Posterior cingulate gyrus (tissue), 11 donors: ENCODE data around the gene GGA1.

ENCODE experiments used
- DNase-seq, 10 donors: peaks; one replicate each; pipeline versions ENCODE4 v3.0.0 to v3.0.0-alpha.2; 2020 to 2021; ENCODE audit warnings: mixed read lengths in 3 of 10
- intact Hi-C: fragments of 100-400 bp; cut with DNase I; formaldehyde crosslinking; loops from one replicate; pipeline ENCODE4 v1.15.1; 2023

The GGA1 gene

DNA sequence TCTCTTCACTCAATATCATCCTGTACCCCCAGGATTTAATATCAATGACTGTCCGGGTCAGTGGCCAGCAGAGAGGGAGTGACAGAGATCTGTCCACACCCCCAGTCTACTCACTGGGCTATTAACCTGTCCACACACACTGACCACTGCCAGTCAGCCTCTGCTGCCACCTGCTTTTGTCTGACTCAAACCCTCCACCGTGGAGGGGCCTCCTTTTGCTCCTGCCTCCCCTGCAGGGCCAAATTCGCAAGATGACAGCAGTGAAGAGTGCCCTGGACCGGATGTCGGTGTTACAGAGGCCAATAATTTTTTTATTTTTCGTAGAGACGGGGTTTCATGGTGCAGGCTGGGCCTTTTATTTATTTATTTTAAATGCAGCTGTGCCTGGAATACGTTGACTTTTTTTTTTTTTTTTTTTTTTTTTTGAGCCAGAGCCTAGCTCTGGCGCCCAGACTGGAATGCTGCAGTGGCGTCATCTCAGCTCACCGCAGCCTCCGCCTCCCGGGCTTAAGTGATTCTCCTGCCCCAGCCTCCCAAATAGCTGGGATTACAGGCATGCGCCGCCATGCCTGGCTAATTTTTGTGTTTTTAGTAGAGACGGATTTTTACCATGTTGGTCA is 55.0 kb downstream of the GGA1 start:
- DNase-seq, result no peak
- intact Hi-C loops, result loop anchor here (10.0 kb wide), 1 partner anchor 131 kb away; no protein-coding TSS in a partner anchor

GRCh38 chr22:37664249-37665101 is 55.8 kb downstream of the GGA1 start:
- intact Hi-C loops, result loop anchor here (10.0 kb wide), 1 partner anchor 130 kb away; no protein-coding TSS in a partner anchor
- DNase-seq, result peak in 7 of 10 donors; percentile 60 to 93 (median 76)

DNA sequence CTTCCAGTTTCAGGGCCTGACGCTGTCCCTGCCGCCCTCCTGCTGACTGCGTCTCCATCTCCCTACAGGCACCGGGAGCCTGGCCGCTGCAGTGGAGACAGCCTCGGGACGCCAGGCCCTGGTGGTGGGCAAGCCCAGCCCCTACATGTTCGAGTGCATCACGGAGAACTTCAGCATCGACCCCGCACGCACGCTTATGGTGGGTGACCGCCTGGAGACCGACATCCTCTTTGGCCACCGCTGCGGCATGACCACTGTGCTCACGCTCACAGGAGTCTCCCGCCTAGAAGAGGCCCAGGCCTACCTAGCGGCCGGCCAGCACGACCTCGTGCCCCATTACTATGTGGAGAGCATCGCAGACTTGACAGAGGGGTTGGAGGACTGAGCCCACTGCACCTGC is 56.9 kb downstream of the GGA1 start:
- DNase-seq, result no peak
- intact Hi-C loops, result loop anchor here (10.0 kb wide), 1 partner anchor 129 kb away; no protein-coding TSS in a partner anchor

GRCh38 chr22:37669586-37669985 is 61.0 kb downstream of the GGA1 start:
- DNase-seq, result no peak
- intact Hi-C loops, result loop anchor here (10.0 kb wide), 1 partner anchor 125 kb away; no protein-coding TSS in a partner anchor

- intact Hi-C loops, result no loop called here
- no peak for DNase-seq
Observed at GRCh38 chr22:37672206-37672919, 63.7 kb downstream of the GGA1 start.

- DNase-seq, result no peak
- intact Hi-C loops, result no loop called here
Observed at GRCh38 chr22:37672920-37673455, 64.4 kb downstream of the GGA1 start.

GRCh38 chr22:37674248-37674647 is 65.6 kb downstream of the GGA1 start:
- no peak for DNase-seq
- intact Hi-C loops, result no loop called here

GRCh38 chr22:37674951-37675929 is 66.6 kb downstream of the GGA1 start, which contains the start of gene LGALS1:
TSS of gene LGALS1 (plus strand) at chr22:37675636. CDS start at chr22:37675703, 67 bp downstream.
- intact Hi-C loops, result no loop called here

GRCh38 chr22:37675930-37676735 is 67.5 kb downstream of the GGA1 start:
- intact Hi-C loops, result no loop called here
- no peak for DNase-seq

More at GRCh38 chr22:37674951-37675929, 66.6 kb downstream of the GGA1 start, which contains the start of gene LGALS1:
- DNase-seq, result peak; percentile 68 to 98 (median 86)

DNA sequence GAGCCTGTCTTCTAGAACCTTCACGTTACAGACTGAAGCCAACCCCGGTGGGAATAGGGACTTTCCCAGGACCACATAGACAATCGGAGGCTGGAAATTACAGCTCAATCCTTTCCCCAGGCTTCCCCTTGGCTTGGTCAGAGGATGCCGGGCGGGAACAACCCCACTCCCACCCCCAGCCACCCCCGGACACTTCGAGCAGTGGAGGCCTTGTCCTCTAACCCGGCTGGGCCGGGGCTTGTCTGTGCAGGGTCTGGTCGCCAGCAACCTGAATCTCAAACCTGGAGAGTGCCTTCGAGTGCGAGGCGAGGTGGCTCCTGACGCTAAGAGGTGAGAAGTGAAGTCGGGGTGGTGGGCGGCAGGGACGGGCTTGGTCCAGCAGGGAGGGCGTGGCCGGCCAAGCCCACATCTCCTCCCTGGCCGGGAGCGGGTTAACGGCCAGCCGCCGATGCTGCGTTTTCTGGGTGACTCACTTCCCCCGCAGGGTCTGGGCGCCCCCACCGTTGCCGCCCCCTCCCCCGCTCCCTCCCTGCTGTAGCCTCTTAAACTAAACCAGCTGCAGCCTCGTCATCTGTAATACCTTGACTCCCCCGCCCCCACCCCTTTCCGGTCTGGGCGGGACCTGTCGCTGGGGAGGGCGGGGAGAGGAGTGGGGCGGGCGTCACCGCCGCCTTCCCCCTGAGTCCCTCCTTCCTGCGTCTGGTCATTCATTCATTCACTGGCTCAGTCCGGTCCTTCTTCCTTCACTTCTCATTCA is 68.3 kb downstream of the GGA1 start:
- DNase-seq, result peak in 7 of 10 donors; percentile 38 to 95 (median 66)
- intact Hi-C loops, result no loop called here

GRCh38 chr22:37677493-37677974 is 68.9 kb downstream of the GGA1 start:
- intact Hi-C loops, result no loop called here
- no peak for DNase-seq

DNA sequence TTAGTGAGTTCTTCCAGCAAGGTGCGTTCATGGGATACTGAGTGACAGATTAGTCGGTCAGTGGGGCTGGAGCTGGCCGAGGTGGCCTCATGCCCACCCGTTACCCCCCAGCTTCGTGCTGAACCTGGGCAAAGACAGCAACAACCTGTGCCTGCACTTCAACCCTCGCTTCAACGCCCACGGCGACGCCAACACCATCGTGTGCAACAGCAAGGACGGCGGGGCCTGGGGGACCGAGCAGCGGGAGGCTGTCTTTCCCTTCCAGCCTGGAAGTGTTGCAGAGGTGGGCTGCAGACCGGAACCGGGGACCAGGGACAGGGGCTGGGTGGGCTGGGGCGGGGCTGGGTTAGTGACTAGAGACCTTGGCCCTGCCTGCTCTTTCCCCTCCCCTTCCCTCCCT is 69.7 kb downstream of the GGA1 start:
- DNase-seq, result no peak
- intact Hi-C loops, result no loop called here

DNA sequence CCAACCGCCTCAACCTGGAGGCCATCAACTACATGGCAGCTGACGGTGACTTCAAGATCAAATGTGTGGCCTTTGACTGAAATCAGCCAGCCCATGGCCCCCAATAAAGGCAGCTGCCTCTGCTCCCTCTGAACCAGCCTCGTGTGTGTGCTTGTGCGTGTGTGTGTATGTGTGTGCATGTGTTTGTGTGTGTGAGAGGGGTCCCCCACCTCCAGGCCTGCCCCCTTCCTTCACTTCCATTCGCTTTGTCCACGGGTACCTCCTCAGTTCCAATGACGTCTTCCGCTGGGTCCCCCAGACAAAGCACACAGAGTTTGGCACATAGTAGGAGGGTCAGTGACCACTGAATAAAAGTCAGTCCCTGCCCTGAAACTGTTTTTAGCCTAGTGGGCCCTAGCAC is 71.0 kb downstream of the GGA1 start:
- DNase-seq, result no peak
- intact Hi-C loops, result no loop called here

GRCh38 chr22:37680191-37680851 is 71.7 kb downstream of the GGA1 start:
- intact Hi-C loops, result no loop called here
- no peak for DNase-seq

DNA sequence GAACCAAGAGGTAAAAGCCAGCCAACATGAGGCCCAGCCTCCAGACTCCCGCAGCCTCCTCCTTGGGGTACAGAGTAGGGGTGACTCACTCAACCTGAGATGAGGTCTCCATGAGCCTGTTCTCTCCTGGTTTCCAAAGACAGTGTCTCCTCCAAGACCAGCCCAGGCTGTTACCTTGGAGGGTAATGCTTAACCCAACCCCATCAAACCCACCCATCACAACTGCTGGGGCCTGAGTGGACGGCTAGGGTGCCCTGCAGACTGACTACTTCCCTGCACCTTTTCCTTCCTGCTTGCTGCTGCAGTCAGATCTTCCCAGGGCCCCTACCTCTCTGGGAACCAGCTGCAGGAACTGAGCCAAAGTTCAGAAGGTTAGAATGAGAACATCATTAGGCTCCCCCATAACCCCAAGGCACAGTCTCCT is 72.4 kb downstream of the GGA1 start:
- intact Hi-C loops, result no loop called here
- no peak for DNase-seq

DNA sequence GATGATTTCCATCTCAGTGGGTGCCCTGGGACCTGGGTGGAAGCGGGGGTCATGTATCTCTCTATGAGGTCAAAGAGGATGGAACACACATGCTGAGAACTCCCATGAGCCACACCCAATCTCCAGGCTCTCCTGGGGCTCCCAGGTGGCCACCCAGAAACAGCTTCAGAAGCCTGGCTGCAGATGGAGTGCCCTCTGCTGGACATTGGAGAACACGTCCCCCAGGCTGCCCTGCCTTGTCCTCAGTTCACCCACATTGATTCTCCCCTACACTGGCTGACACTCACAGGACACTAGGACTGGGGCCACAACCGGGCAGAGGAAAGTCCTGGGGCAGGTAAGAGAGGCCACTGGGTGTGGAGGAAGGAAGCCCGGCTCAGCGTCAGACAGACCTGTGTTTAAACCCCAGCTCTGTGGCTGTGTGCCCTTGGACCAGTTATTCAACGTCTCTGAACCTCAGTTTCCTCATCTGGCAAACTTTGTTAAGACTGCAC is 73.0 kb downstream of the GGA1 start:
- intact Hi-C loops, result no loop called here

More for the DNA sequence above, 73.0 kb downstream of the GGA1 start:
- DNase-seq, result peak; percentile 48 to 94 (median 63)
